Prostate gland (tissue), 2 donors: ENCODE data around the gene CPZ. TPM values are rescaled to one million over a fixed set of nuclear protein-coding genes. Genes with fewer than 3 reads are reported as not detected.

Experiments
- DNase-seq: peaks from one replicate; pipeline ENCODE4 v3.0.0-alpha.2; 2019; ENCODE audit warnings: low spot score
- H3K27ac ChIP-seq, 2 donors: fragments of 200-600 bp; sonication (generic); 2 replicates each; pipeline ENCODE4 v1.5.1; 2017 to 2019
- H3K27me3 ChIP-seq: fragments of 200-600 bp; sonication (generic); replicated peaks from 2 replicates; pipeline ENCODE4 v1.5.1; 2019; ENCODE audit not compliant: insufficient read depth
- H3K36me3 ChIP-seq, 2 donors: fragments of 200-600 bp; sonication (generic); 1 replicate in 1 of 2; 2 replicates in 1 of 2; pipeline versions ENCODE4 v1.5.1 to v1.8.1; 2017 to 2019
- H3K4me1 ChIP-seq: fragments of 200-600 bp; sonication (generic); replicated peaks from 2 replicates; pipeline ENCODE4 v1.5.1; 2019
- H3K4me3 ChIP-seq, 2 donors: fragments of 200-600 bp; sonication (generic); 2 replicates each; pipeline ENCODE4 v1.5.1; 2017 to 2019
- H3K9me3 ChIP-seq: fragments of 200-600 bp; sonication (generic); 2 replicates; pipeline ENCODE4 v1.5.1; 2017
- CTCF ChIP-seq, 4 experiments: fragments of 200-600 bp in 2 of 4; fragments of 450-650 bp in 2 of 4; sonication (generic) in 2 of 4; IDR thresholded peaks; 1 replicate in 3 of 4; 2 replicates in 1 of 4; pipeline ENCODE4 v1.5.1; 2016 to 2019; ENCODE audit warnings: antibody characterized with exemption in 4 of 4, mild to moderate bottlenecking in 2 of 4, moderate library complexity in 2 of 4
- POLR2A ChIP-seq: fragments of 450-650 bp; IDR thresholded peaks from one replicate; pipeline ENCODE4 v1.6.1; 2016; ENCODE audit warnings: antibody characterized with exemption, mild to moderate bottlenecking
- POLR2AphosphoS5 ChIP-seq: sonication (generic); formaldehyde crosslinking; IDR thresholded peaks from one replicate; pipeline ENCODE4 v1.6.1; 2017; ENCODE audit warnings: antibody characterized with exemption
- WGBS: methylation state at CpG from one replicate; pipeline ENCODE4 v1.1.5; 2018; 5-methylcytosine and 5-hydroxymethylcytosine counted together
- intact Hi-C: fragments of 100-400 bp; cut with DNase I; formaldehyde crosslinking; loops from one replicate; pipeline ENCODE4 v1.14.2; 2022
- total RNA-seq, 2 donors: library from RNA; depleted of rRNA; stranded (reverse); fragments of >200 nt; gene quantifications; one replicate each; pipeline ENCODE4 v1.1.0, GENCODE V29; 2016

The CPZ gene
- total RNA-seq, 2 donors from 2014 or later, result 0.73 to 15.1 TPM

GRCh38 chr4:8586671-8587468 lies 5.7 kb upstream of the CPZ start:
- 74% methylated on average over 28 of the region's 37 CpGs for WGBS
- intact Hi-C loops, result no loop called here
- DNase-seq, result no peak
- H3K36me3 ChIP-seq, result no peaks in the 10 kb centered on the region
- no peak overlapping the region for H3K4me3 ChIP-seq
- H3K27ac ChIP-seq, result no peak overlapping the region
- H3K27me3 ChIP-seq, result peaks cover 7% of the 10 kb centered on the region
- TF ChIP-seq POLR2A (no peak), CTCF (IDR thresholded peaks at IDR 0.05) (peak in 2 of 4 experiments; percentile 11)
- H3K4me1 ChIP-seq, result no peaks in the 10 kb centered on the region
- H3K9me3 ChIP-seq, result no peaks in the 10 kb centered on the region

- H3K27me3 ChIP-seq, result peaks cover 13% of the 10 kb centered on the region
Observed at GRCh38 chr4:8587469-8588195, 4.9 kb upstream of the CPZ start.

GRCh38 chr4:8588196-8588470 lies 4.4 kb upstream of the CPZ start:
- intact Hi-C loops, result no loop called here
- H3K27me3 ChIP-seq, result peaks cover 18% of the 10 kb centered on the region

More at GRCh38 chr4:8587469-8588195, 4.9 kb upstream of the CPZ start:
- TF ChIP-seq CTCF (IDR thresholded peaks at IDR 0.05) (no peak), POLR2A (no peak), POLR2AphosphoS5 (no peak)
- 82% methylated on average over 18 of the region's 18 CpGs for WGBS
- no peak for DNase-seq
- Histone ChIP-seq H3K4me3 (no peak overlapping the region), H3K27ac (no peak overlapping the region), H3K36me3 (no peaks in the 10 kb centered on the region), H3K4me1 (peaks cover 7% of the 10 kb centered on the region), H3K9me3 (no peaks in the 10 kb centered on the region)
- intact Hi-C loops, result no loop called here

GRCh38 chr4:8589336-8589735 lies 3.2 kb upstream of the CPZ start:
- no peaks in the 10 kb centered on the region for H3K36me3 ChIP-seq
- no peak overlapping the region for H3K4me3 ChIP-seq
- 81% methylated on average over 10 of the region's 10 CpGs for WGBS
- no peaks in the 10 kb centered on the region for H3K9me3 ChIP-seq
- intact Hi-C loops, result no loop called here
- H3K27ac ChIP-seq, result no peak overlapping the region
- TF ChIP-seq POLR2AphosphoS5, result no peak
- DNase-seq, result no peak
- H3K27me3 ChIP-seq, result peaks cover 19% of the 10 kb centered on the region
- H3K4me1 ChIP-seq, result peaks cover 7% of the 10 kb centered on the region

More at GRCh38 chr4:8588196-8588470, 4.4 kb upstream of the CPZ start:
- TF ChIP-seq POLR2A, result no peak
- TF ChIP-seq POLR2AphosphoS5, result no peak
- TF ChIP-seq CTCF (IDR thresholded peaks at IDR 0.05), result no peak
- Histone ChIP-seq H3K36me3 (no peaks in the 10 kb centered on the region), H3K9me3 (no peaks in the 10 kb centered on the region), H3K27ac (no peak overlapping the region), H3K4me1 (peaks cover 7% of the 10 kb centered on the region), H3K4me3 (no peak overlapping the region)
- 82% methylated on average over 2 of the region's 2 CpGs for WGBS
- no peak for DNase-seq

- H3K27ac ChIP-seq, result no peak overlapping the region
- 65% methylated on average over 11 of the region's 11 CpGs for WGBS
- no peak for DNase-seq
- intact Hi-C loops, result loop anchor here (5.0 kb wide), 1 partner anchor 348 kb away; no protein-coding TSS in a partner anchor
- peaks cover 7% of the 10 kb centered on the region for H3K4me1 ChIP-seq
- H3K27me3 ChIP-seq, result peaks cover 19% of the 10 kb centered on the region
- H3K36me3 ChIP-seq, result no peaks in the 10 kb centered on the region
- H3K9me3 ChIP-seq, result no peaks in the 10 kb centered on the region
- no peak overlapping the region for H3K4me3 ChIP-seq
- TF ChIP-seq POLR2AphosphoS5 (no peak), CTCF (IDR thresholded peaks at IDR 0.05) (no peak), POLR2A (no peak)
Observed at GRCh38 chr4:8589823-8590545, 2.6 kb upstream of the CPZ start.
